Osteoblast (primary cell): ENCODE data around the gene CST7. TPM values are rescaled to one million over a fixed set of nuclear protein-coding genes. Genes with fewer than 3 reads are reported as not detected.
"Not testable (repeated sequence)": the region's sequence is repeated elsewhere in the genome, so short reads cannot be mapped to it uniquely, and the experiment has no call there.

Experiments used
- DNase-seq: peaks from one replicate; pipeline ENCODE4 v3.0.0; 2011; ENCODE audit warnings: low spot score, mixed read lengths; ENCODE audit not compliant: insufficient read length; ENCODE audit errors: missing footprints
- H2AFZ ChIP-seq: 2 replicates; pipeline ENCODE4 v1.6.0; 2011; ENCODE audit warnings: mild to moderate bottlenecking, low read length
- H3K27ac ChIP-seq: 2 replicates; pipeline ENCODE4 v1.5.1; 2011; ENCODE audit warnings: mild to moderate bottlenecking, low read depth, low read length, moderate library complexity
- H3K27me3 ChIP-seq: 2 replicates; pipeline ENCODE4 v1.6.0; 2012; ENCODE audit warnings: mild to moderate bottlenecking, control low read depth, inconsistent platforms, low read length, moderate library complexity; ENCODE audit not compliant: insufficient read depth
- H3K36me3 ChIP-seq: 2 replicates; pipeline ENCODE4 v1.5.1; 2011; ENCODE audit warnings: mild to moderate bottlenecking, low read length, control low read depth, moderate library complexity; ENCODE audit not compliant: insufficient read depth
- H3K4me1 ChIP-seq: 2 replicates; pipeline ENCODE4 v1.5.1; 2011; ENCODE audit warnings: mild to moderate bottlenecking, low read length, control low read depth, moderate library complexity; ENCODE audit not compliant: insufficient read depth
- H3K4me2 ChIP-seq: 2 replicates; pipeline ENCODE4 v1.6.0; 2011; ENCODE audit warnings: mild to moderate bottlenecking, low read length; ENCODE audit not compliant: insufficient read depth
- H3K4me3 ChIP-seq: fragments of 200-600 bp; sonication (generic); 3 replicates; pipeline ENCODE4 v1.5.1; 2012; ENCODE audit warnings: mild to moderate bottlenecking, low read length, inconsistent platforms; ENCODE audit not compliant: insufficient read depth
- H3K79me2 ChIP-seq: 2 replicates; pipeline ENCODE4 v1.6.0; 2012; ENCODE audit warnings: mild to moderate bottlenecking, low read length, control low read depth, inconsistent platforms; ENCODE audit not compliant: insufficient read depth
- H3K9me3 ChIP-seq: 2 replicates; pipeline ENCODE4 v1.5.1; 2011; ENCODE audit warnings: low read depth, low read length, control low read depth
- H4K20me1 ChIP-seq: 2 replicates; pipeline ENCODE4 v1.6.0; 2012; ENCODE audit warnings: mild to moderate bottlenecking, low read length, control low read depth; ENCODE audit not compliant: insufficient read depth
- CTCF ChIP-seq: IDR thresholded peaks from 2 replicates; pipeline ENCODE4 v1.5.1; 2011; ENCODE audit warnings: mild to moderate bottlenecking, low read depth, low read length, moderate library complexity; ENCODE audit errors: extremely low read depth
- total RNA-seq: library from RNA; depleted of rRNA; stranded (reverse); fragments of >200 nt; gene quantifications from 2 replicates; pipeline ENCODE4 v1.2.3, GENCODE V29; 2012

CST7 gene
- total RNA-seq, 1 donor, result not detected

GRCh38 chr20:24930724-24931688 is 18.1 kb upstream of the CST7 start:
- not testable (repeated sequence) for H2AFZ ChIP-seq, H4K20me1 ChIP-seq, H3K36me3 ChIP-seq, H3K79me2 ChIP-seq, H3K4me3 ChIP-seq, DNase-seq, H3K4me1 ChIP-seq, H3K27ac ChIP-seq, H3K27me3 ChIP-seq, H3K4me2 ChIP-seq, H3K9me3 ChIP-seq
- peak; percentile 34 for TF ChIP-seq CTCF

GRCh38 chr20:24931893-24932292 is 17.2 kb upstream of the CST7 start:
- H3K9me3 ChIP-seq, H4K20me1 ChIP-seq, H2AFZ ChIP-seq, H3K4me1 ChIP-seq, H3K79me2 ChIP-seq, H3K27ac ChIP-seq, H3K4me3 ChIP-seq, H3K27me3 ChIP-seq, H3K36me3 ChIP-seq, H3K4me2 ChIP-seq, DNase-seq: not testable (repeated sequence)

GRCh38 chr20:24933266-24933908 is 15.7 kb upstream of the CST7 start:
- Histone ChIP-seq H3K27ac (no peak overlapping the region), H3K36me3 (no peaks in the 10 kb centered on the region), H3K9me3 (no peaks in the 10 kb centered on the region), H3K79me2 (no peaks in the 10 kb centered on the region), H4K20me1 (no peaks in the 10 kb centered on the region), H3K4me2 (no peak overlapping the region), H3K4me1 (no peaks in the 10 kb centered on the region), H3K27me3 (no peaks in the 10 kb centered on the region), H2AFZ (no peak overlapping the region), H3K4me3 (no peak overlapping the region)
- DNase-seq, result no peak
- TF ChIP-seq CTCF, result no peak

- Histone ChIP-seq H3K27me3 (no peaks in the 10 kb centered on the region), H4K20me1 (no peaks in the 10 kb centered on the region), H3K4me2 (no peak overlapping the region), H3K79me2 (no peaks in the 10 kb centered on the region), H3K9me3 (no peaks in the 10 kb centered on the region), H3K4me3 (no peak overlapping the region), H2AFZ (no peak overlapping the region), H3K4me1 (no peaks in the 10 kb centered on the region), H3K27ac (no peak overlapping the region), H3K36me3 (no peaks in the 10 kb centered on the region)
- no peak for DNase-seq
- TF ChIP-seq CTCF, result no peak
These were observed 14.9 kb upstream of the CST7 start for GRCh38 chr20:24934101-24934661.
